ENCODE results near the gene IGSF23.

DNA sequence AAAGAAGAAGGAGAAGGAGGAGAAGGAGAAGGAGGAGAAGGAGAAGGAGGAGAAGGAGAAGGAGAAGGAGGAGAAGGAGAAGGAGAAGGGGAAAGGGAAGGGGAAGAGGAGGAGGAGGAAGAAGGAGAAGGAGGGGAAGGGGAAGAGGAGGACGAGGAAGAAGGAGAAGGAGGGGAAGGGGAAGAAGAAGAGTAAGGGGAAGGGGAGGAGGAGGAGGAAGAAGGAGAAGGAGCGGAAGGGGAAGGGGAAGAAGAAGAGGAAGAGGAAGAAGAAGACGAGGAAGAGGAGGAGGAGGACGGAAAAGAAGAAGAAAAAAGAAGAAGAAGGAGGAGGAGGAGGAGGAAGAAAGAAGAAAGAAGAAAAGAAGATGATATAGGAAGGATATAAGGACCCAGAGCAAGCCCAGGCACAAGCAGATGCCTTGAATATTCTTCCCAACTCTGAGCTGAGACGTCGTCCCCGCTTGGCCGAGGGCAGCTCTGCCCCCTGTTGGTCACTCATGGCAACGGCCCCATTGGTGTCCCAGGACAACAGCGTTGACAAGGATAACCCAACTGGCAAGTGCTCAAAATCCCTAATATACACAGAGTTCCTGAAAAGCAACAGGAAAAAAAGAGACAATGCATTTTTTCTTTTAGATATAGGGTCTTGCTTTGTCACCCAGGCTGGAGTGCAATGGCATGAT, 30.6 kb upstream of the IGSF23 start:
- TF ChIP-seq, protein P1, sequence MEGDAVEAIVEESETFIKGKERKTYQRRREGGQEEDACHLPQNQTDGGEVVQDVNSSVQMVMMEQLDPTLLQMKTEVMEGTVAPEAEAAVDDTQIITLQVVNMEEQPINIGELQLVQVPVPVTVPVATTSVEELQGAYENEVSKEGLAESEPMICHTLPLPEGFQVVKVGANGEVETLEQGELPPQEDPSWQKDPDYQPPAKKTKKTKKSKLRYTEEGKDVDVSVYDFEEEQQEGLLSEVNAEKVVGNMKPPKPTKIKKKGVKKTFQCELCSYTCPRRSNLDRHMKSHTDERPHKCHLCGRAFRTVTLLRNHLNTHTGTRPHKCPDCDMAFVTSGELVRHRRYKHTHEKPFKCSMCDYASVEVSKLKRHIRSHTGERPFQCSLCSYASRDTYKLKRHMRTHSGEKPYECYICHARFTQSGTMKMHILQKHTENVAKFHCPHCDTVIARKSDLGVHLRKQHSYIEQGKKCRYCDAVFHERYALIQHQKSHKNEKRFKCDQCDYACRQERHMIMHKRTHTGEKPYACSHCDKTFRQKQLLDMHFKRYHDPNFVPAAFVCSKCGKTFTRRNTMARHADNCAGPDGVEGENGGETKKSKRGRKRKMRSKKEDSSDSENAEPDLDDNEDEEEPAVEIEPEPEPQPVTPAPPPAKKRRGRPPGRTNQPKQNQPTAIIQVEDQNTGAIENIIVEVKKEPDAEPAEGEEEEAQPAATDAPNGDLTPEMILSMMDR (IDR thresholded peaks at IDR 0.05), result peak; percentile 46 to 79 (median 60)
- no peak for TF ChIP-seq POLR2A (IDR thresholded peaks at IDR 0.05)
